Epithelial cell of esophagus (primary cell): ENCODE results near the gene SLC38A11.

ENCODE experiments used
- DNase-seq: peaks from one replicate; pipeline ENCODE4 v3.0.0; 2010; ENCODE audit warnings: low read depth
- H3K4me3 ChIP-seq: 2 replicates; pipeline ENCODE4 v1.5.1; 2011; ENCODE audit warnings: mild to moderate bottlenecking, low read length, control low read depth
- TF ChIP-seq, protein P1 (sequence below): IDR thresholded peaks from 2 replicates; pipeline ENCODE4 v1.5.1; 2011; ENCODE audit warnings: low read depth, mild to moderate bottlenecking, low read length, control low read depth, inconsistent platforms; ENCODE audit not compliant: insufficient read depth; ENCODE audit errors: missing control alignments

The SLC38A11 gene

DNA sequence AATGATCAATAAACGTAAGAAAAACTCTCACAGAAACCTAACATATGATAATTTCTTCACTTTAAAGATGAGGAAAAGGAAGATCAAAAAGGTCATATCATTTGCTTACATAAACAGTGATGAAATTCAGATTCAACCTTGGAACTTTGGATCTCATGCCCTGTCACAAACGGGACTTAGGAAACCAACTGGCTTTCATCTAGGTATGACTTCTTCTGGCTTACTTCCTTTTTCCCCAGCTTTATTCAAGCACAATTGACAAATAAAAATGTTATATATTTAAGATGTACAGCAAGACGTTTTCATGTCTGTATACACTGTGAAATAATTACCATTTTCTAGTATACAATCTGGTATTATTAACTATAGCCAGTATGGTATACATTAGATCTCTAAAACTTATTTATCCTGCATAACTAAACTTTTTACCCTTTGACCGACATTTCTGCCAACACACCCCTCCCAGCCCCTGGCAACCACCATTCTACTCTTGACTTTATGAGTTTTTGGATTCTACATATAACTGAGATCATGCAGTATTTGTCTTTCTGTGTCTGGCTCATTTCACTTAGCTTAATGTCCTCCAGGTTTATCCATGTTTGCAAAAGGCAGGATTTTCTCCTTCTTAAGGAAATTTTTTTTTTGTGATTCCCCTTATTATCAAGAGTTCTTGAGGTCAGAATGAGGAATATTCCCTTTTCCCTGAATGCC lies 67.7 kb downstream of the SLC38A11 start:
- TF ChIP-seq, protein P1, sequence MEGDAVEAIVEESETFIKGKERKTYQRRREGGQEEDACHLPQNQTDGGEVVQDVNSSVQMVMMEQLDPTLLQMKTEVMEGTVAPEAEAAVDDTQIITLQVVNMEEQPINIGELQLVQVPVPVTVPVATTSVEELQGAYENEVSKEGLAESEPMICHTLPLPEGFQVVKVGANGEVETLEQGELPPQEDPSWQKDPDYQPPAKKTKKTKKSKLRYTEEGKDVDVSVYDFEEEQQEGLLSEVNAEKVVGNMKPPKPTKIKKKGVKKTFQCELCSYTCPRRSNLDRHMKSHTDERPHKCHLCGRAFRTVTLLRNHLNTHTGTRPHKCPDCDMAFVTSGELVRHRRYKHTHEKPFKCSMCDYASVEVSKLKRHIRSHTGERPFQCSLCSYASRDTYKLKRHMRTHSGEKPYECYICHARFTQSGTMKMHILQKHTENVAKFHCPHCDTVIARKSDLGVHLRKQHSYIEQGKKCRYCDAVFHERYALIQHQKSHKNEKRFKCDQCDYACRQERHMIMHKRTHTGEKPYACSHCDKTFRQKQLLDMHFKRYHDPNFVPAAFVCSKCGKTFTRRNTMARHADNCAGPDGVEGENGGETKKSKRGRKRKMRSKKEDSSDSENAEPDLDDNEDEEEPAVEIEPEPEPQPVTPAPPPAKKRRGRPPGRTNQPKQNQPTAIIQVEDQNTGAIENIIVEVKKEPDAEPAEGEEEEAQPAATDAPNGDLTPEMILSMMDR = no peak
- H3K4me3 ChIP-seq = no peak overlapping the region
- no peak for DNase-seq

DNA sequence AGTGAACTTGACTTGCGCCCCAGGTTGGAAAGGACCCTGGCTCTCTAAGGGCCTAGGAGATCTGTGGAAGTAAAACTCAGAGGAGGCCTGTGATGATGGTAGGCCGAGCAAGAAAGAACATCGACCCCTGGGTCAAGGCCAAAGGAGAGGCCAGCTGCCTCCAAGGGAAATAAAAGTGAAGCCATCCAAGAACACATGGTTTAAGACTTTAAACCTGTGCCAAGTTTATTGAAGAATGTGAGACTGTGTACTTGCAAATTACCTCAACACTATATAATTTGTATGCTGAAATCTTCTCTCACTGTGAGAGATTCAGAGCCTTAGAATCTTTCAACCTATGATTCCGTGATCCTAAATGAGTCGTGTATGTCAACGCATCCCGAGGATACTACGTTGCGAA lies 73.0 kb downstream of the SLC38A11 start:
- no peak overlapping the region for H3K4me3 ChIP-seq
- TF ChIP-seq, protein P1 = no peak
- no peak for DNase-seq

DNA sequence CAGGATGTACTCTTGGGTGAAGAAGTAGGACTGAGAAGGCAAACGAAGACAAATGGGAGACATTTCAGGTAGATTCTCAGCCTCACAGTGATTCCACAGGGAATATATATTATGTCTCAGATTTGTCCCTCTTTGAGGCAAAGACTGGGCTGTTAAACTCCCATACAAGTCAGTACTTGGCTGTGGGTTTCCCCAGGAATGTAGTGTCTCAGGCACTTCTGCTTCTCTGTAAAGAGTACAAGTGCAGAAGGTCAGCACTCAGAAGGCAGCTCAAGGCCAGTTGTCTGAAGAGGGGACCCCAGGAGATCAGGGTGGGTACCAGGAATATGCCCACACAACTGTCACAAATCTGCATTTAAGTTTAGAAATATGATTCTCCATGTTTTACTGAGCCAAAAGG lies 73.8 kb downstream of the SLC38A11 start:
- DNase-seq = peak; percentile 56
- H3K4me3 ChIP-seq = no peak overlapping the region
- TF ChIP-seq, protein P1 = no peak

DNA sequence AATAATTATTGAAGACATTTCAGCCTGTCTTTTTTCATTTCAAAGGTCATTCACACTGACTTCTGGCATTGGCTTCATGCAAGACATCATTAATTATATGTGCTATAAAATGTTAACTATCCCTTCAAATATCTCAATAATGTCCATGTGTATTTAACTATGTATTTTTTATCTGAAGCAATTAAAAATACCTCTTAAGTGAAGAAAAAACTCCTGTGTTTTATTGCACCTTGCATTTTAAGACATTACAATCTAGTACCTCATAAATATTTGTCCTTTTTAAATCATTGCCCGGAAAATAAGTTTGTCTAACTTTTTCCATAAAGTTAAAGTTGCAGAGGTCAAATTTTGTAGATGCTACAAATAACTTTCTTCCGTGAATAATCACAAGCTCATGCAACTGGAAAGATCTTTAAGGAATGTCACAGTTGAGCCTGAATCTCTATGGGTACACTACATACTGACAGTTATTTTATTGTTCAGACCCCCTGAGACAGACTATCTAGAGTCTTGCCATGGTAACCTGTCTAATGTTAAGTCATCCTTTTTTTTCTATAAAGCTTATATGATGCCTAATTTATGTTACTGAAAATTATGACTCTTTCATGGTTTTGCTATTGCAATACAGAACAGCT lies 75.3 kb downstream of the SLC38A11 start:
- no peak for DNase-seq
- no peak overlapping the region for H3K4me3 ChIP-seq
- TF ChIP-seq, protein P1 = no peak

DNA sequence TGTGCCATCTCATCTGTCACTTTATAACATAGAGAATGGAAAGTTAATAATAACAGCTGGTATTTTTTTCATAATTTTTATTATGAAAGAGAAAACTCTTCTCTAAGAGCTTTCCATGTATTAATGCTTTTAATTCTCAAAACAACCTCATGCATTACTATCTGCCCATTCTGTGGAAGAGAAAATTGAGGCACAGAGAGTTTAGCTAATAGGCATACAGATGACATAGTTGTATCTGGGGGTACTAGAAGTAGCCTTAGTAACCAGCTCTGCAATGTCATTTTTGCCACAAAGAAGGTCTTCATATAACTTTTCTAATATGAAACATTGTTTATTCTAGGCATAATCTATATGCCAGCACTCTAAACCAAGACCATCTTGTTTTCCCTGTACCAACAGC lies 77.4 kb downstream of the SLC38A11 start:
- DNase-seq = no peak
- no peak overlapping the region for H3K4me3 ChIP-seq
- TF ChIP-seq, protein P1 = no peak

DNA sequence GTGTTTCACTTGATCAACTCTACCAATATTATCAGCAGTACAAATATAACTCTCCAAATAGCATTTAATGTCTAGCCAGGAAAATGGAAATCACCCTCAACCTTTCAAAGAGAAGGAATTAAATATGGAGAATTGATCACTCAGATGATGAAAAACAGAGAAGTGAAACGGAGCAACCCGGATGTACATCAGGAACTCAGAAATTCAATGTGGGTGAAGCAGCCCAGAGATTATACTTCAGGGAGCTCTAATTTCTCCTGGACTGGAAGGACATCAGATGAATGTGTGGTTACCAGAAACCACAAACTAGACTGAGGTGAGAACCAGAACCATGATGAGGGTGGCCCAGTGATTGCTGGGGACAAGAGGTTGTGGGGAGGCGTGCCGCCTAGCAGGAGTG lies 78.2 kb downstream of the SLC38A11 start:
- TF ChIP-seq, protein P1 = no peak
- no peak overlapping the region for H3K4me3 ChIP-seq
- DNase-seq = no peak
